Activated CD4-positive, CD25-positive, alpha-beta regulatory T cell (primary cell): ENCODE data around the gene FREM2.

Source experiments
- DNase-seq, 4 experiments: peaks; one replicate each; lab custom pipeline; 2025; lab: John Stamatoyannopoulos, UW

FREM2 gene

GRCh38 chr13:38763446-38764381 lies 76.8 kb downstream of the FREM2 start:
- no peak for DNase-seq

- no peak for DNase-seq
These were observed 79.9 kb downstream of the FREM2 start for GRCh38 chr13:38766799-38767198.

GRCh38 chr13:38767506-38768265 lies 80.8 kb downstream of the FREM2 start:
- no peak for DNase-seq

- no peak for DNase-seq
These were observed 82.6 kb downstream of the FREM2 start for GRCh38 chr13:38769526-38769925.

GRCh38 chr13:38775085-38775484 lies 88.2 kb downstream of the FREM2 start:
- DNase-seq = no peak

GRCh38 chr13:38777347-38778119 lies 90.7 kb downstream of the FREM2 start:
- no peak for DNase-seq

GRCh38 chr13:38781539-38781938 lies 94.7 kb downstream of the FREM2 start:
- no peak for DNase-seq

- no peak for DNase-seq
These were observed 97.4 kb downstream of the FREM2 start for GRCh38 chr13:38784036-38784880.

- no peak for DNase-seq
These were observed 98.2 kb downstream of the FREM2 start for GRCh38 chr13:38785042-38785441.

- no peak for DNase-seq
These were observed 98.6 kb downstream of the FREM2 start for GRCh38 chr13:38785490-38785889.

GRCh38 chr13:38787550-38787949 lies 100.7 kb downstream of the FREM2 start:
- no peak for DNase-seq

GRCh38 chr13:38796890-38797289 lies 110.0 kb downstream of the FREM2 start:
- no peak for DNase-seq

- DNase-seq = no peak
These were observed 116.7 kb downstream of the FREM2 start for GRCh38 chr13:38803531-38803930.

- no peak for DNase-seq
These were observed 117.2 kb downstream of the FREM2 start for GRCh38 chr13:38804061-38804460.

GRCh38 chr13:38804536-38804935 lies 117.7 kb downstream of the FREM2 start:
- DNase-seq = no peak

- DNase-seq = no peak
These were observed 127.5 kb downstream of the FREM2 start for GRCh38 chr13:38814331-38814730.

GRCh38 chr13:38819053-38819452 lies 132.2 kb downstream of the FREM2 start:
- DNase-seq = no peak

GRCh38 chr13:38819596-38819995 lies 132.7 kb downstream of the FREM2 start:
- no peak for DNase-seq

- DNase-seq = no peak
These were observed 135.1 kb downstream of the FREM2 start for GRCh38 chr13:38821770-38822551.

GRCh38 chr13:38824342-38824741 lies 137.5 kb downstream of the FREM2 start:
- DNase-seq = no peak
